Measurements from ENCODE around the gene SUMF1.

The SUMF1 gene

GRCh38 chr3:4394567-4394966, 72.5 kb downstream of the SUMF1 start:
- TF ChIP-seq CREB1 (IDR thresholded peaks at IDR 0.05; ENCODE audit: low read depth), result no peak
- TF ChIP-seq FOXM1 (IDR thresholded peaks at IDR 0.05; ENCODE audit: borderline replicate concordance, low read depth), result no peak

GRCh38 chr3:4394048-4394447, 73.0 kb downstream of the SUMF1 start:
- TF ChIP-seq CEBPB (IDR thresholded peaks at IDR 0.05) (no peak), YY1 (IDR thresholded peaks at IDR 0.05; ENCODE audit: low read depth) (no peak), ZBTB7A (IDR thresholded peaks at IDR 0.05; ENCODE audit: low read depth) (no peak), REST (IDR thresholded peaks at IDR 0.05; ENCODE audit: low read depth) (no peak), EP300 (IDR thresholded peaks at IDR 0.05; ENCODE audit: borderline replicate concordance) (no peak), TEAD4 (IDR thresholded peaks at IDR 0.05) (no peak), EGR1 (IDR thresholded peaks at IDR 0.05) (no peak), TAF1 (IDR thresholded peaks at IDR 0.05; ENCODE audit: low read depth) (no peak), TCF12 (IDR thresholded peaks at IDR 0.05; ENCODE audit: low read depth) (no peak), FOXM1 (IDR thresholded peaks at IDR 0.05; ENCODE audit: borderline replicate concordance, low read depth) (no peak)

- TF ChIP-seq CREB1 (IDR thresholded peaks at IDR 0.05; ENCODE audit: low read depth) (no peak), EP300 (IDR thresholded peaks at IDR 0.05; ENCODE audit: borderline replicate concordance) (no peak), FOXM1 (IDR thresholded peaks at IDR 0.05; ENCODE audit: borderline replicate concordance, low read depth) (no peak), YY1 (IDR thresholded peaks at IDR 0.05; ENCODE audit: low read depth) (no peak), RAD21 (IDR thresholded peaks at IDR 0.05; ENCODE audit: low read depth) (no peak), MAX (IDR thresholded peaks at IDR 0.05) (no peak), TEAD4 (IDR thresholded peaks at IDR 0.05) (no peak), NFIC (IDR thresholded peaks at IDR 0.05) (no peak)
These were observed 74.1 kb downstream of the SUMF1 start for GRCh38 chr3:4392992-4393391.

- TF ChIP-seq MAX (IDR thresholded peaks at IDR 0.05) (no peak), FOXM1 (IDR thresholded peaks at IDR 0.05; ENCODE audit: borderline replicate concordance, low read depth) (no peak), USF1 (IDR thresholded peaks at IDR 0.05) (no peak), EGR1 (IDR thresholded peaks at IDR 0.05) (no peak), TCF12 (IDR thresholded peaks at IDR 0.05; ENCODE audit: low read depth) (no peak), REST (IDR thresholded peaks at IDR 0.05; ENCODE audit: low read depth) (no peak), ZBTB7A (IDR thresholded peaks at IDR 0.05; ENCODE audit: low read depth) (no peak), RAD21 (IDR thresholded peaks at IDR 0.05; ENCODE audit: low read depth) (no peak), NFIC (IDR thresholded peaks at IDR 0.05) (no peak), CEBPB (IDR thresholded peaks at IDR 0.05) (no peak), CREB1 (IDR thresholded peaks at IDR 0.05; ENCODE audit: low read depth) (no peak), YY1 (IDR thresholded peaks at IDR 0.05; ENCODE audit: low read depth) (no peak), TAF1 (IDR thresholded peaks at IDR 0.05; ENCODE audit: low read depth) (no peak), TEAD4 (IDR thresholded peaks at IDR 0.05) (no peak)
These were observed 79.6 kb downstream of the SUMF1 start for GRCh38 chr3:4387210-4388204.

GRCh38 chr3:4385201-4385600, 81.9 kb downstream of the SUMF1 start:
- no peak for TF ChIP-seq REST (IDR thresholded peaks at IDR 0.05; ENCODE audit: low read depth)
- TF ChIP-seq RAD21 (IDR thresholded peaks at IDR 0.05; ENCODE audit: low read depth), result no peak
- no peak for TF ChIP-seq TAF1 (IDR thresholded peaks at IDR 0.05; ENCODE audit: low read depth)

Measured in Ishikawa (cell line).